Skeletal muscle tissue (tissue), 4 donors: ENCODE data around the gene MRPL51. TPM values are rescaled to one million over a fixed set of nuclear protein-coding genes. Genes with fewer than 3 reads are reported as not detected.
A peak's percentile ranks its signal among the peaks of the same experiment; 100 is the strongest.

ENCODE experiments used
- H3K27ac ChIP-seq: one replicate; pipeline ENCODE4 v1.7.0; 2013; ENCODE audit warnings: mild to moderate bottlenecking, low read depth, low read length, inconsistent platforms
- H3K27me3 ChIP-seq, 3 donors: one replicate each; pipeline ENCODE4 v1.7.0; 2013; ENCODE audit warnings: low read length in 3 of 3; ENCODE audit not compliant: control insufficient read depth in 3 of 3, insufficient read depth in 3 of 3
- H3K36me3 ChIP-seq, 3 donors: one replicate each; pipeline ENCODE4 v1.7.0; 2013; ENCODE audit warnings: low read length in 3 of 3; ENCODE audit not compliant: control insufficient read depth in 3 of 3, insufficient read depth in 3 of 3
- H3K4me1 ChIP-seq, 3 donors: one replicate each; pipeline ENCODE4 v1.7.0; 2013; ENCODE audit warnings: low read length in 3 of 3, mild to moderate bottlenecking in 3 of 3; ENCODE audit not compliant: control insufficient read depth in 3 of 3, insufficient read depth in 3 of 3
- H3K4me3 ChIP-seq, 3 donors: one replicate each; pipeline ENCODE4 v1.7.0; 2013; ENCODE audit warnings: low read length in 3 of 3
- H3K9ac ChIP-seq, 3 donors: one replicate each; pipeline ENCODE4 v1.7.0; 2013; ENCODE audit warnings: low read length in 3 of 3, mild to moderate bottlenecking in 3 of 3, moderate library complexity in 2 of 3, low read depth in 1 of 3
- H3K9me3 ChIP-seq, 3 donors: one replicate each; pipeline ENCODE4 v1.7.0; 2013; ENCODE audit warnings: low read length in 3 of 3; ENCODE audit not compliant: control insufficient read depth in 3 of 3
- total RNA-seq: library from RNA; depleted of rRNA; stranded (reverse); fragments of >200 nt; gene quantifications from one replicate; pipeline ENCODE4 v1.2.3, GENCODE V29; 2014
- donor health status: Osteomylitis.

The MRPL51 gene
- total RNA-seq, 1 donor from 2014 or later = 141 TPM

GRCh38 chr12:6463858-6464257 is 29.2 kb downstream of the MRPL51 start:
- no peak overlapping the region for H3K9ac ChIP-seq
- H3K4me1 ChIP-seq = peaks cover 12 to 25% (median 16%) of the 10 kb centered on the region in 3 donors
- peaks cover 54 to 65% (median 58%) of the 10 kb centered on the region in 3 donors for H3K36me3 ChIP-seq
- H3K9me3 ChIP-seq = no peaks in the 10 kb centered on the region
- no peak overlapping the region for H3K27ac ChIP-seq
- H3K27me3 ChIP-seq = no peaks in the 10 kb centered on the region
- H3K4me3 ChIP-seq = no peak overlapping the region

- Histone ChIP-seq H3K27ac (no peak overlapping the region), H3K9me3 (no peaks in the 10 kb centered on the region), H3K4me3 (no peak overlapping the region), H3K36me3 (peaks cover 61 to 71% (median 64%) of the 10 kb centered on the region in 3 donors), H3K27me3 (no peaks in the 10 kb centered on the region), H3K9ac (no peak overlapping the region), H3K4me1 (peaks cover 7 to 20% (median 16%) of the 10 kb centered on the region in 3 donors)
Observed at GRCh38 chr12:6463216-6463615, 29.8 kb downstream of the MRPL51 start.

GRCh38 chr12:6462234-6462995 is 30.6 kb downstream of the MRPL51 start:
- Histone ChIP-seq H3K9me3 (no peaks in the 10 kb centered on the region), H3K9ac (peak overlapping the region in 1 of 3 donors; percentile 25), H3K4me1 (peaks cover 6 to 20% (median 16%) of the 10 kb centered on the region in 3 donors), H3K36me3 (peaks cover 66 to 77% (median 70%) of the 10 kb centered on the region in 3 donors), H3K27ac (no peak overlapping the region), H3K27me3 (no peaks in the 10 kb centered on the region), H3K4me3 (no peak overlapping the region)

GRCh38 chr12:6461401-6462233 is 31.4 kb downstream of the MRPL51 start:
- peak overlapping the region; percentile 60 for H3K27ac ChIP-seq
- no peak overlapping the region for H3K4me3 ChIP-seq
- H3K27me3 ChIP-seq = no peaks in the 10 kb centered on the region
- H3K9me3 ChIP-seq = no peaks in the 10 kb centered on the region
- H3K36me3 ChIP-seq = peaks cover 73 to 82% (median 78%) of the 10 kb centered on the region in 3 donors
- H3K9ac ChIP-seq = peak overlapping the region; percentile 14 to 46 (median 30)
- H3K4me1 ChIP-seq = peaks cover 6 to 20% (median 16%) of the 10 kb centered on the region in 3 donors

GRCh38 chr12:6460751-6461371 is 32.2 kb downstream of the MRPL51 start:
- Histone ChIP-seq H3K36me3 (peaks cover 67 to 77% (median 75%) of the 10 kb centered on the region in 3 donors), H3K4me1 (peaks cover 6 to 20% (median 16%) of the 10 kb centered on the region in 3 donors), H3K27me3 (no peaks in the 10 kb centered on the region), H3K9ac (peak overlapping the region in 2 of 3 donors; percentile 30 to 46), H3K9me3 (no peaks in the 10 kb centered on the region), H3K27ac (peak overlapping the region; percentile 60), H3K4me3 (no peak overlapping the region)

- Histone ChIP-seq H3K27ac (no peak overlapping the region), H3K9ac (no peak overlapping the region), H3K27me3 (no peaks in the 10 kb centered on the region), H3K36me3 (peaks cover 61 to 75% (median 69%) of the 10 kb centered on the region in 3 donors), H3K9me3 (no peaks in the 10 kb centered on the region), H3K4me1 (peaks cover 6 to 20% (median 16%) of the 10 kb centered on the region in 3 donors), H3K4me3 (no peak overlapping the region)
Observed at GRCh38 chr12:6459004-6459337, 34.1 kb downstream of the MRPL51 start.

GRCh38 chr12:6458281-6459003 is 34.6 kb downstream of the MRPL51 start:
- Histone ChIP-seq H3K4me3 (no peak overlapping the region), H3K27me3 (no peaks in the 10 kb centered on the region), H3K9ac (no peak overlapping the region), H3K36me3 (peaks cover 62 to 78% (median 65%) of the 10 kb centered on the region in 3 donors), H3K27ac (no peak overlapping the region), H3K4me1 (peaks cover 7 to 21% (median 17%) of the 10 kb centered on the region in 3 donors), H3K9me3 (no peaks in the 10 kb centered on the region)

- Histone ChIP-seq H3K4me3 (no peak overlapping the region), H3K4me1 (peaks cover 18 to 29% (median 26%) of the 10 kb centered on the region in 3 donors), H3K9me3 (no peaks in the 10 kb centered on the region), H3K27me3 (no peaks in the 10 kb centered on the region), H3K36me3 (peaks cover 55 to 71% (median 56%) of the 10 kb centered on the region in 3 donors), H3K27ac (no peak overlapping the region), H3K9ac (no peak overlapping the region)
Observed at GRCh38 chr12:6457220-6457945, 35.7 kb downstream of the MRPL51 start.
